Uterus (tissue), 2 donors: ENCODE measurements around the gene ZFHX2.

ENCODE experiments used
- POLR2A ChIP-seq, 2 donors: fragments of 450-650 bp; IDR thresholded peaks; one replicate each; pipeline ENCODE4 v1.6.1; 2016; ENCODE audit warnings: antibody characterized with exemption in 2 of 2, mild to moderate bottlenecking in 1 of 2, moderate library complexity in 1 of 2
- TF ChIP-seq, protein P1 (sequence below), 4 experiments: fragments of 200-600 bp in 2 of 4; fragments of 450-650 bp in 2 of 4; sonication (generic) in 2 of 4; IDR thresholded peaks; one replicate each; pipeline ENCODE4 v1.5.1; 2016 to 2019; ENCODE audit warnings: antibody characterized with exemption in 4 of 4, mild to moderate bottlenecking in 2 of 4, moderate library complexity in 1 of 4

DNA sequence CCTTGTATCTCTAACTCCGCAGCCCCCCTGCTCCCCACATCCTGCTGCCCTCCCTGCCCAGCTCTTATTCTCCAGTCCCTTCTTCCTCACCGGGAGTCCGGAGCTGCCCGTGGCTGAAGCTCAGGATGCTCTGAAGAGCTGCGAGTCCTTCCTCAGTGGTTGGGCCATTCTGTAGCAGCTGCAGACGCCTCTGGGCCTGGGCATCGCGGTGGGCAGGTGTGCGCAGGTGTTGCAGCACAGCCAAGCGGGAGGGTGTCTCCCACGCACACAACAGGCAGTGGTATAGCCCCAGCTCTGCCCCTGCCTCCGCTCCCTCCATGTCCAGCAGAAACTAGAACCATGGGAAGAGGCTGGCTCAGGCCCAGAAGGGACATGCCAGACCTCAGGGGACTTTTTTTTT, 20.2 kb downstream of the ZFHX2 start:
- no peak for TF ChIP-seq POLR2A (IDR thresholded peaks at IDR 0.05)
- TF ChIP-seq, protein P1, sequence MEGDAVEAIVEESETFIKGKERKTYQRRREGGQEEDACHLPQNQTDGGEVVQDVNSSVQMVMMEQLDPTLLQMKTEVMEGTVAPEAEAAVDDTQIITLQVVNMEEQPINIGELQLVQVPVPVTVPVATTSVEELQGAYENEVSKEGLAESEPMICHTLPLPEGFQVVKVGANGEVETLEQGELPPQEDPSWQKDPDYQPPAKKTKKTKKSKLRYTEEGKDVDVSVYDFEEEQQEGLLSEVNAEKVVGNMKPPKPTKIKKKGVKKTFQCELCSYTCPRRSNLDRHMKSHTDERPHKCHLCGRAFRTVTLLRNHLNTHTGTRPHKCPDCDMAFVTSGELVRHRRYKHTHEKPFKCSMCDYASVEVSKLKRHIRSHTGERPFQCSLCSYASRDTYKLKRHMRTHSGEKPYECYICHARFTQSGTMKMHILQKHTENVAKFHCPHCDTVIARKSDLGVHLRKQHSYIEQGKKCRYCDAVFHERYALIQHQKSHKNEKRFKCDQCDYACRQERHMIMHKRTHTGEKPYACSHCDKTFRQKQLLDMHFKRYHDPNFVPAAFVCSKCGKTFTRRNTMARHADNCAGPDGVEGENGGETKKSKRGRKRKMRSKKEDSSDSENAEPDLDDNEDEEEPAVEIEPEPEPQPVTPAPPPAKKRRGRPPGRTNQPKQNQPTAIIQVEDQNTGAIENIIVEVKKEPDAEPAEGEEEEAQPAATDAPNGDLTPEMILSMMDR (IDR thresholded peaks at IDR 0.05), result no peak
